ENCODE measurements around the gene MEIS1. TPM values are rescaled to one million over a fixed set of nuclear protein-coding genes. Genes with fewer than 3 reads are reported as not detected.

MEIS1 gene
- total and polyA plus RNA-seq, 2 of the 8 experiments (the other 6 are each of a cell fraction or from before 2014, with no cell fraction given) = 0.17 to 1.2 TPM

GRCh38 chr2:66414896-66415295 is 20.0 kb upstream of the MEIS1 start:
- peak overlapping the region in 1 of 2 experiments; percentile 16; a peak in 1 of 4 replicates for H3K4me2 ChIP-seq (ENCODE audit: insufficient read depth in 1 of 2, low read depth in 2 of 2, low read length in 2 of 2)
- H3K36me3 ChIP-seq (ENCODE audit: control insufficient read depth in 2 of 4, insufficient read depth in 4 of 4, low read length in 3 of 4) = no peaks in the 10 kb centered on the region
- H4K91ac ChIP-seq (replicated peaks; ENCODE audit: insufficient read length, low read length) = no peak overlapping the region
- no peak overlapping the region for H3K9ac ChIP-seq (replicated peaks in 1 of 4; ENCODE audit: extremely low read depth in 1 of 4, low read depth in 3 of 4, low read length in 3 of 4)
- DNase-seq (ENCODE audit: low read depth in 1 of 2, low spot score in 2 of 2) = no peak
- no peak overlapping the region for H3K56ac ChIP-seq (replicated peaks; ENCODE audit: insufficient read length, low read depth, low read length)
- H4K8ac ChIP-seq (ENCODE audit: extremely low read depth, insufficient read depth, low read length) = no peak overlapping the region
- H3K79me1 ChIP-seq (ENCODE audit: low read depth, low read length) = no peaks in the 10 kb centered on the region
- H2AK5ac ChIP-seq (ENCODE audit: low read depth, low read length) = no peak overlapping the region
- no peak overlapping the region for H4K5ac ChIP-seq (ENCODE audit: insufficient read length, low read depth, low read length)
- peaks cover 1 to 4% (median 2%) of the 10 kb centered on the region in 4 experiments; a peak in 1 of 7 replicates for H3K4me1 ChIP-seq (replicated peaks in 1 of 4; ENCODE audit: control insufficient read depth in 3 of 4, insufficient read depth in 4 of 4, low read length in 3 of 4)
- no peak overlapping the region for H2BK5ac ChIP-seq (ENCODE audit: low read depth, low read length)
- ChIA-PET POLR2A (ENCODE audit: partially characterized antibody) (no interaction called here), CTCF (ENCODE audit: partially characterized antibody) (no interaction called here)
- H2BK20ac ChIP-seq (ENCODE audit: low read length) = no peak overlapping the region
- WGBS, 2 experiments (ENCODE audit: extremely low coverage in 1 of 2, insufficient coverage in 1 of 2, insufficient read length in 1 of 2, insufficient replicate concordance in 2 of 2, low coverage in 1 of 2, low lambda C conversion rate in 2 of 2, missing lambda C conversion rate in 1 of 2) = 16% methylated on average over 1 of the region's 1 CpG; no CpG with 5 or more reads in 1 of the 2 experiments
- peak overlapping the region in 1 of 4 experiments; percentile 2; a peak in 1 of 8 replicates for H3K4me3 ChIP-seq (ENCODE audit: extremely low read depth in 1 of 4, insufficient read depth in 2 of 4, low read depth in 3 of 4, low read length in 4 of 4)
- no peaks in the 10 kb centered on the region for H4K20me1 ChIP-seq (replicated peaks in 1 of 2; ENCODE audit: control insufficient read depth in 1 of 2, insufficient read depth in 2 of 2, low read length in 2 of 2)
- H2BK15ac ChIP-seq (ENCODE audit: low read length) = no peak overlapping the region
- no peaks in the 10 kb centered on the region for H3K9me3 ChIP-seq (ENCODE audit: insufficient read depth in 2 of 2, low read depth in 1 of 2, low read length in 1 of 2)
- peak; percentile 92 for FAIRE-seq
- H3K79me2 ChIP-seq (ENCODE audit: control insufficient read depth in 1 of 2, insufficient read depth in 2 of 2, low read length in 2 of 2) = no peaks in the 10 kb centered on the region
- no peak overlapping the region for H3K14ac ChIP-seq (ENCODE audit: insufficient read length)
- H2AFZ ChIP-seq (ENCODE audit: low read length) = no peak overlapping the region
- no peak overlapping the region for H3K27ac ChIP-seq (ENCODE audit: low read depth, low read length)
- no peak overlapping the region for H3K23ac ChIP-seq (ENCODE audit: insufficient read length)
- no peak overlapping the region for H2BK120ac ChIP-seq (replicated peaks; ENCODE audit: low read depth, low read length)
- no peaks in the 10 kb centered on the region; a peak in 1 of 7 replicates for H3K27me3 ChIP-seq (replicated peaks in 1 of 4; ENCODE audit: control insufficient read depth in 3 of 4, extremely low read depth in 1 of 4, insufficient read depth in 3 of 4, low read length in 3 of 4)
- H3K23me2 ChIP-seq (ENCODE audit: low read depth, low read length) = no peaks in the 10 kb centered on the region
- no peak overlapping the region for H2BK12ac ChIP-seq (ENCODE audit: low read depth, low read length)
- H3K18ac ChIP-seq (ENCODE audit: extremely low read depth, low read length) = no peak overlapping the region; the same call in 1 of the 2 replicates
- no peak overlapping the region for H3K4ac ChIP-seq (replicated peaks; ENCODE audit: insufficient read length, low read depth, low read length)
- no peak for TF ChIP-seq CTBP2 (IDR thresholded peaks at IDR 0.05; ENCODE audit: borderline replicate concordance, insufficient read depth, insufficient read length, low read length)
- TF ChIP-seq SIX5 (IDR thresholded peaks at IDR 0.05; ENCODE audit: low read depth, low read length) = no peak
- TF ChIP-seq RFX5 (IDR thresholded peaks at IDR 0.05; ENCODE audit: borderline replicate concordance, low read depth, low read length) = no peak
- TF ChIP-seq SRF (IDR thresholded peaks at IDR 0.05; ENCODE audit: low read depth, low read length) = peak; percentile 75; the same call in 1 of the 2 replicates

All from H1 (cell line).